Measurements from ENCODE around the gene SORCS2. TPM values are rescaled to one million over a fixed set of nuclear protein-coding genes. Genes with fewer than 3 reads are reported as not detected.

SORCS2 gene
- total RNA-seq, 2 donors from 2014 or later: 0.05 to 0.07 TPM

- no peak for DNase-seq
- no peaks in the 10 kb centered on the region for H3K9me3 Mint-ChIP-seq
- no peak overlapping the region for H3K4me3 Mint-ChIP-seq
- no peak for ATAC-seq (replicated peaks in 1 of 2)
- H3K27ac Mint-ChIP-seq: no peak overlapping the region
- H3K36me3 Mint-ChIP-seq (ENCODE audit: insufficient read depth in 2 of 2): no peaks in the 10 kb centered on the region
- H3K27me3 Mint-ChIP-seq (ENCODE audit: low read depth): peaks cover 9% of the 10 kb centered on the region
- no peaks in the 10 kb centered on the region for H3K4me1 Mint-ChIP-seq (ENCODE audit: low read depth)
Measured at GRCh38 chr4:7201420-7202305, 9.3 kb downstream of the SORCS2 start.

- Mint-ChIP-seq H3K4me1 (ENCODE audit: low read depth) (no peaks in the 10 kb centered on the region), H3K9me3 (no peaks in the 10 kb centered on the region), H3K27ac (no peak overlapping the region), H3K27me3 (ENCODE audit: low read depth) (peaks cover 7% of the 10 kb centered on the region), H3K4me3 (no peak overlapping the region), H3K36me3 (ENCODE audit: insufficient read depth in 2 of 2) (no peaks in the 10 kb centered on the region)
- no peak for ATAC-seq (replicated peaks in 1 of 2)
- no peak for DNase-seq
Measured at GRCh38 chr4:7202411-7202810, 10.1 kb downstream of the SORCS2 start.

- ATAC-seq (replicated peaks in 1 of 2) (no peak), DNase-seq (no peak)
- H3K27ac Mint-ChIP-seq: no peak overlapping the region
- H3K4me3 Mint-ChIP-seq: no peak overlapping the region
- peaks cover 7% of the 10 kb centered on the region for H3K27me3 Mint-ChIP-seq (ENCODE audit: low read depth)
- H3K9me3 Mint-ChIP-seq: no peaks in the 10 kb centered on the region
- H3K4me1 Mint-ChIP-seq (ENCODE audit: low read depth): no peaks in the 10 kb centered on the region
- H3K36me3 Mint-ChIP-seq (ENCODE audit: insufficient read depth in 2 of 2): no peaks in the 10 kb centered on the region
Measured at GRCh38 chr4:7204656-7205387, 12.5 kb downstream of the SORCS2 start.

GRCh38 chr4:7206385-7206784 lies 14.0 kb downstream of the SORCS2 start:
- no peak overlapping the region for H3K27ac Mint-ChIP-seq
- ATAC-seq (replicated peaks in 1 of 2): no peak
- no peaks in the 10 kb centered on the region for H3K9me3 Mint-ChIP-seq
- H3K4me1 Mint-ChIP-seq (ENCODE audit: low read depth): no peaks in the 10 kb centered on the region
- H3K4me3 Mint-ChIP-seq: no peak overlapping the region
- no peak for DNase-seq
- H3K36me3 Mint-ChIP-seq (ENCODE audit: insufficient read depth in 2 of 2): no peaks in the 10 kb centered on the region
- no peaks in the 10 kb centered on the region for H3K27me3 Mint-ChIP-seq (ENCODE audit: low read depth)

GRCh38 chr4:7206911-7207567 lies 14.7 kb downstream of the SORCS2 start:
- H3K27ac Mint-ChIP-seq: no peak overlapping the region
- H3K27me3 Mint-ChIP-seq (ENCODE audit: low read depth): no peaks in the 10 kb centered on the region
- H3K4me3 Mint-ChIP-seq: no peak overlapping the region
- DNase-seq: no peak
- H3K9me3 Mint-ChIP-seq: no peaks in the 10 kb centered on the region
- ATAC-seq (replicated peaks in 1 of 2): no peak
- H3K4me1 Mint-ChIP-seq (ENCODE audit: low read depth): no peaks in the 10 kb centered on the region
- no peaks in the 10 kb centered on the region for H3K36me3 Mint-ChIP-seq (ENCODE audit: insufficient read depth in 2 of 2)

- no peaks in the 10 kb centered on the region for H3K4me1 Mint-ChIP-seq (ENCODE audit: low read depth)
Measured at GRCh38 chr4:7207628-7208231, 15.4 kb downstream of the SORCS2 start.

GRCh38 chr4:7208509-7209451 lies 16.4 kb downstream of the SORCS2 start:
- no peak for ATAC-seq (replicated peaks in 1 of 2)
- no peaks in the 10 kb centered on the region for H3K4me1 Mint-ChIP-seq (ENCODE audit: low read depth)
- no peak for DNase-seq
- no peak overlapping the region for H3K4me3 Mint-ChIP-seq
- H3K36me3 Mint-ChIP-seq (ENCODE audit: insufficient read depth in 2 of 2): no peaks in the 10 kb centered on the region
- no peak overlapping the region for H3K27ac Mint-ChIP-seq
- no peaks in the 10 kb centered on the region for H3K27me3 Mint-ChIP-seq (ENCODE audit: low read depth)
- H3K9me3 Mint-ChIP-seq: no peaks in the 10 kb centered on the region

More at GRCh38 chr4:7207628-7208231, 15.4 kb downstream of the SORCS2 start:
- no peaks in the 10 kb centered on the region for H3K9me3 Mint-ChIP-seq
- H3K4me3 Mint-ChIP-seq: no peak overlapping the region
- ATAC-seq (replicated peaks in 1 of 2): no peak
- no peaks in the 10 kb centered on the region for H3K27me3 Mint-ChIP-seq (ENCODE audit: low read depth)
- no peak for DNase-seq
- H3K27ac Mint-ChIP-seq: no peak overlapping the region
- no peaks in the 10 kb centered on the region for H3K36me3 Mint-ChIP-seq (ENCODE audit: insufficient read depth in 2 of 2)

GRCh38 chr4:7209699-7210098 lies 17.4 kb downstream of the SORCS2 start:
- DNase-seq: no peak
- Mint-ChIP-seq H3K27ac (no peak overlapping the region), H3K36me3 (ENCODE audit: insufficient read depth in 2 of 2) (no peaks in the 10 kb centered on the region), H3K9me3 (no peaks in the 10 kb centered on the region), H3K4me1 (ENCODE audit: low read depth) (no peaks in the 10 kb centered on the region), H3K4me3 (no peak overlapping the region), H3K27me3 (ENCODE audit: low read depth) (no peaks in the 10 kb centered on the region)
- ATAC-seq (replicated peaks in 1 of 2): no peak

GRCh38 chr4:7210824-7211223 lies 18.5 kb downstream of the SORCS2 start:
- H3K4me3 Mint-ChIP-seq: no peak overlapping the region
- no peaks in the 10 kb centered on the region for H3K9me3 Mint-ChIP-seq
- no peak for ATAC-seq (replicated peaks in 1 of 2)
- H3K27ac Mint-ChIP-seq: no peak overlapping the region
- H3K36me3 Mint-ChIP-seq (ENCODE audit: insufficient read depth in 2 of 2): no peaks in the 10 kb centered on the region
- H3K4me1 Mint-ChIP-seq (ENCODE audit: low read depth): no peaks in the 10 kb centered on the region
- DNase-seq: no peak
- H3K27me3 Mint-ChIP-seq (ENCODE audit: low read depth): no peaks in the 10 kb centered on the region

- no peaks in the 10 kb centered on the region for H3K27me3 Mint-ChIP-seq (ENCODE audit: low read depth)
- DNase-seq (no peak), ATAC-seq (replicated peaks in 1 of 2) (no peak)
- no peak overlapping the region for H3K4me3 Mint-ChIP-seq
- no peaks in the 10 kb centered on the region for H3K36me3 Mint-ChIP-seq (ENCODE audit: insufficient read depth in 2 of 2)
- H3K27ac Mint-ChIP-seq: no peak overlapping the region
- H3K9me3 Mint-ChIP-seq: no peaks in the 10 kb centered on the region
- H3K4me1 Mint-ChIP-seq (ENCODE audit: low read depth): no peaks in the 10 kb centered on the region
Measured at GRCh38 chr4:7212101-7212674, 19.9 kb downstream of the SORCS2 start.

- Mint-ChIP-seq H3K9me3 (no peaks in the 10 kb centered on the region), H3K27me3 (ENCODE audit: low read depth) (no peaks in the 10 kb centered on the region), H3K4me3 (no peak overlapping the region), H3K4me1 (ENCODE audit: low read depth) (no peaks in the 10 kb centered on the region), H3K36me3 (ENCODE audit: insufficient read depth in 2 of 2) (no peaks in the 10 kb centered on the region), H3K27ac (no peak overlapping the region)
- no peak for ATAC-seq (replicated peaks in 1 of 2)
- DNase-seq: no peak
Measured at GRCh38 chr4:7212921-7213320, 20.6 kb downstream of the SORCS2 start.

- Mint-ChIP-seq H3K27ac (no peak overlapping the region), H3K9me3 (no peaks in the 10 kb centered on the region)
Measured at GRCh38 chr4:7213807-7214206, 21.5 kb downstream of the SORCS2 start.

More at GRCh38 chr4:7213807-7214206, 21.5 kb downstream of the SORCS2 start:
- no peaks in the 10 kb centered on the region for H3K27me3 Mint-ChIP-seq (ENCODE audit: low read depth)
- no peak for DNase-seq
- ATAC-seq (replicated peaks in 1 of 2): no peak
- no peak overlapping the region for H3K4me3 Mint-ChIP-seq
- no peaks in the 10 kb centered on the region for H3K4me1 Mint-ChIP-seq (ENCODE audit: low read depth)
- H3K36me3 Mint-ChIP-seq (ENCODE audit: insufficient read depth in 2 of 2): no peaks in the 10 kb centered on the region

Measured in activated T-cell treated with anti-CD3 and anti-CD28 coated beads, Interleukin-2, amount 50 U/mL, for 72 hours (primary cell).